ENCODE measurements around the gene PFDN6. TPM values are rescaled to one million over a fixed set of nuclear protein-coding genes. Genes with fewer than 3 reads are reported as not detected.
A peak's percentile ranks its signal among the peaks of the same experiment; 100 is the strongest.

PFDN6 gene
- polyA plus RNA-seq, 3 donors: 26.0 to 36.2 (median 28.4) TPM

DNA sequence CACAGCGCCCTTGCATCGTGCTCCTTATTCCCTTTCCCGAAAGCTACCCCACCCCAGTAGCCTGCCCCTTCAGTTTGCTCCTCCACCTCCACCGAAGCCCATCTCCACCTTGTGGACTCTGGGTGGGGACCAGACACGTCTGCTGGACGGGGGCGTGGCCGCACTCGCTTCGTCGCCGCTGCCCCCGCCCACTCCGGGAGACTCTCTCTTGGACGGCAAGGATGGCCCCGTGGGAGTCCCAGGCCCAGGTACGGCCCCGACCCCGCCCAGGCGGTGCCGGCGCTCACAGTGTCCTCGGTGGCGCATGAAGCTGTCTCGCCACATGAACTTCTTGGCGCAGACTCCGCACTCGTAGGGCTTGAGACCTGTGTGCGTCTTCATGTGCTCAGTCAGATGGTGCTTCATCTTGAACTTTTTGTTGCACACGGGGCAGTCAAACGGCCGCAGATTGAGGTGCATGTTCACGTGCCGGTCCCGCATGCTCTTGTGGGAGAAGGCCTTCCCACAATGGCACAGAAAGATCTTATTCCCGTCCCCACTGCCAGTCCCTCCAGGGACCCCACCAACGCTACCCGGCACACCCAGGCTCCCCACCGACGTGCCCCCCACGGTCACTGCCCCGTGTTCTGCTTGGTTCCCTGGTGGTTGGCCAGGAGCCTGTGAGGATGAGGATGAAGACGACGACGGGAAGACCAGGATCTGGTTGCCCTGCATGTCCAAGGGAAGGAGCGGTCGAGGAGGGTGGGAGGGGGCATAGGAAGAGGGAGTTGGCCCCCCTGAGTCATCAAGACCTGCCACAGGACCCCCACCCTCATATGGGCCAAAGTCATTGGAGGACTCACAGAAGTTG lies 25.8 kb downstream of the PFDN6 start:
- peaks cover 0 to 6% (median 1%) of the 10 kb centered on the region in 7 donors for H3K9me3 Mint-ChIP-seq

More for the DNA sequence above, 25.8 kb downstream of the PFDN6 start:
- Mint-ChIP-seq H3K36me3 (peaks cover 33 to 50% of the 10 kb centered on the region in 2 donors), H3K4me1 (peaks cover 66% of the 10 kb centered on the region), H3K4me3 (peak overlapping the region; percentile 98), H3K27me3 (ENCODE audit: low read depth in 3 of 3) (peaks cover 0 to 1% (median 0%) of the 10 kb centered on the region in 3 donors), H3K27ac (peak overlapping the region; percentile 95 to 100 (median 99))
- intact Hi-C loops (cut with micrococcal nuclease): loop anchor here in 1 of 2 donors (10.0 kb wide), 1 partner anchor 100 kb away; the partner anchor contains the start of genes CUTA and PHF1
- H3K4me2 ChIP-seq (replicated peaks; ENCODE audit: extremely low read depth, low read length, poor library complexity, severe bottlenecking): peak overlapping the region; percentile 90
- peak overlapping the region; percentile 98 for H3K9ac ChIP-seq (ENCODE audit: insufficient read depth, low read length, poor library complexity, severe bottlenecking)
- peak in 1 of 3 donors; percentile 23 for DNase-seq
- peak overlapping the region; percentile 75 to 98 (median 96) for H3K4me3 ChIP-seq (replicated peaks in 1 of 3; ENCODE audit: low read depth in 2 of 3, low read length in 3 of 3)
- peak overlapping the region; percentile 98 to 100 for H3K27ac ChIP-seq (ENCODE audit: low read depth in 1 of 2, low read length in 2 of 2)
- H3K9me3 ChIP-seq (replicated peaks in 1 of 2; ENCODE audit: control insufficient read depth in 1 of 2, insufficient read depth in 1 of 2, low read length in 2 of 2): no peaks in the 10 kb centered on the region
- peaks cover 19 to 37% of the 10 kb centered on the region in 2 donors for H3K36me3 ChIP-seq (replicated peaks in 1 of 2; ENCODE audit: control insufficient read depth in 1 of 2, insufficient read depth in 2 of 2, low read length in 2 of 2)
- H4K20me1 ChIP-seq (ENCODE audit: insufficient read depth, low read length): peaks cover 59% of the 10 kb centered on the region
- peaks cover 85% of the 10 kb centered on the region for H3K79me2 ChIP-seq (ENCODE audit: insufficient read depth, low read length)
- H2AFZ ChIP-seq (ENCODE audit: insufficient read depth, low read depth, low read length, poor library complexity, severe bottlenecking): peak overlapping the region; percentile 55
- TF ChIP-seq, protein P1, sequence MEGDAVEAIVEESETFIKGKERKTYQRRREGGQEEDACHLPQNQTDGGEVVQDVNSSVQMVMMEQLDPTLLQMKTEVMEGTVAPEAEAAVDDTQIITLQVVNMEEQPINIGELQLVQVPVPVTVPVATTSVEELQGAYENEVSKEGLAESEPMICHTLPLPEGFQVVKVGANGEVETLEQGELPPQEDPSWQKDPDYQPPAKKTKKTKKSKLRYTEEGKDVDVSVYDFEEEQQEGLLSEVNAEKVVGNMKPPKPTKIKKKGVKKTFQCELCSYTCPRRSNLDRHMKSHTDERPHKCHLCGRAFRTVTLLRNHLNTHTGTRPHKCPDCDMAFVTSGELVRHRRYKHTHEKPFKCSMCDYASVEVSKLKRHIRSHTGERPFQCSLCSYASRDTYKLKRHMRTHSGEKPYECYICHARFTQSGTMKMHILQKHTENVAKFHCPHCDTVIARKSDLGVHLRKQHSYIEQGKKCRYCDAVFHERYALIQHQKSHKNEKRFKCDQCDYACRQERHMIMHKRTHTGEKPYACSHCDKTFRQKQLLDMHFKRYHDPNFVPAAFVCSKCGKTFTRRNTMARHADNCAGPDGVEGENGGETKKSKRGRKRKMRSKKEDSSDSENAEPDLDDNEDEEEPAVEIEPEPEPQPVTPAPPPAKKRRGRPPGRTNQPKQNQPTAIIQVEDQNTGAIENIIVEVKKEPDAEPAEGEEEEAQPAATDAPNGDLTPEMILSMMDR (IDR thresholded peaks at IDR 0.05): no peak
- WGBS (ENCODE audit: insufficient coverage): 56% methylated on average over 39 of the region's 47 CpGs
- peaks cover 53 to 64% of the 10 kb centered on the region in 2 donors for H3K4me1 ChIP-seq (ENCODE audit: control insufficient read depth in 1 of 2, insufficient read depth in 2 of 2, low read length in 2 of 2)
- no peaks in the 10 kb centered on the region for H3K27me3 ChIP-seq (ENCODE audit: control insufficient read depth in 2 of 2, insufficient read depth in 2 of 2, low read length in 2 of 2)
